HK-2 (cell line): Measurements from ENCODE around the gene CHCHD3.

Experiments
- DNase-seq: peaks from one replicate; pipeline ENCODE4 v3.0.0-alpha.2; 2018; ENCODE audit not compliant: unreplicated experiment

CHCHD3 gene

DNA sequence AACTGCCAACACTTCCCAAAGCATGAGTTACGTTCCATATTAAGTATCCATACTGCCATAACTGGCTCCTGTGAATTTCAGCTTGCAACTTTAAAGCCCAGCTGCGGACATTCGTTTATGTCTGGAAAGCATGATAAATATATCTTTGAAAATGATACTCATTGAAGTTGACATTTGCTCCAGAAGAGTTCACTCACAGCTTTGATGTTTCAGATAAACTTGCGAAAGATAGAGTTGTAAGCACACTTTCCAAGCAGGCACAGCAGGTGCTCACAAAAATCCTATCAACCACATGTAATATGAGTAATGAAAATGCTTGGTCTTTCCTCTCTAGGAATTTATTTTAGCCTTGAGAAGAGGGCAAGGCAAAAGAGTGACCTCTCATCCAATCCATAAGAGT, 4.5 kb downstream of the CHCHD3 start:
- no peak for DNase-seq

DNA sequence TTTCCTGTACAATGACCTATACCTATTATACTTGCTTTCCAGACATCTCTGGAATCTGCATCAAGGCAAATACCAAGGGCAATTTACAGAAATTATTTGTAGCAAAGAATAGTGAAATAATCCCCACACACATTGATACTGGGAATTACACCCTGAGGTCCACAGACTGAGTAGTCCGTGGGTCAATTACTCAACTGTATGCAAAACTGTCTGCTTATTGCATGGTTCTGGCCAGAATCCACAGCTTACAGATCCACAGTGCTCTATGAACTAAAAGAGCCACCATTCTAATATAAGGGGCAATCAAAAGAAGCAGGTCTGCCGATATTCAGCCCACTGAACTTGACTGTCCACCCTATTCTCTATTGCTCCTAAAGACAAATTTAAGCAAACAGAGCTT, 5.7 kb downstream of the CHCHD3 start:
- DNase-seq = no peak

DNA sequence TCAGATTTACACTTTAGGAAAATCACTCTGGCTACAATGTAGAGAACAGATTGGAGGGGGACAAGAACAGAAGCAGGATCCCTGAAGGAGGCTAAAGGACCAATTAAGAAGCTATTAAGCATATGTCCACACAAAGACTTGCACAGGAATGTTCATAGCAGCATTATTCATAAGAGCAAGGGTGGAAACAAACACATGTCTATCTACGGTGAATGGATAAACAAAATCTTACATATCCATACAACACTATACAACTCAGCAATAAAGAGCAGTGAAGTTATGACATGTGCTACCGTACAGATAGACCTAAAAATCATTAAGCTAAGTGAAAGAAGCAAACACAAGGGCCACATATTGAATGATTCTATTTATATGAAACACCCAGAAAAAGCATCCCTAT, 10.4 kb downstream of the CHCHD3 start:
- no peak for DNase-seq

DNA sequence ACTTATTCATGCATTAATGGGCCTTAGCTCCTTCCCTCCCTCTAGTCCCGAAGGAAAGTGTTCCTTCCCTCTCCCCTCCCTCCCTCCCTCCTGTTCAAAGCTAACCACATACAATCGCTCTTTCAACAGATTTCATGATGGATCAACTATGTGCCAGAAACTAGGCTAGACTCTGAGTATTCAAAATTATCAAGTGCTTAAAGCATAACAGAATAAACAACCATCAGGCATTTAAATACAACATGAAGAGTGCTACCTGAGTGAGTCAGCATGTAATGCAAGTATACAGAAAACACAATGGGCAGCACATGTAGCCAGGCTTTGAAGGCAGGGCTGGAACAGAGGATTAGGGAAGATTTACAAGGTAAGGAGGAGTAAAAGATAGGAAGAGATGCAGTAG, 11.3 kb downstream of the CHCHD3 start:
- no peak for DNase-seq

DNA sequence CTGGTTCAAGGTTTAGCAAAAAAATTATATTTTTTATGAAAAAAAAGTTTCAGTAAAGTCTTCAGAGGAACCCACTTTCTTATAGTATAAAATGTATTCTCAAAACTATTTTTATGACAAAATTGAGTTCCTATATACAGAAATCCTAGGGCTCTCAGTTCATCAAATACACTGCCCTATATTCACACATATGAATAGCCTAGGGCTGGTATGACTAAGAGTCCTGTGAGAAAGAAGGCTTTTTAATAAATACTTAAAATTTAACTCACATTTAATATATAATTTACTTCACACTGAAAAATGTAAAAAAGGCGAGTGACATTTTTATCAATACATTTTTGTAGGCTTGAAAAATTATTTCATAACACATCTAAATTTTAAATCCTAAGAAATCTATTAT, 16.6 kb downstream of the CHCHD3 start:
- no peak for DNase-seq

DNA sequence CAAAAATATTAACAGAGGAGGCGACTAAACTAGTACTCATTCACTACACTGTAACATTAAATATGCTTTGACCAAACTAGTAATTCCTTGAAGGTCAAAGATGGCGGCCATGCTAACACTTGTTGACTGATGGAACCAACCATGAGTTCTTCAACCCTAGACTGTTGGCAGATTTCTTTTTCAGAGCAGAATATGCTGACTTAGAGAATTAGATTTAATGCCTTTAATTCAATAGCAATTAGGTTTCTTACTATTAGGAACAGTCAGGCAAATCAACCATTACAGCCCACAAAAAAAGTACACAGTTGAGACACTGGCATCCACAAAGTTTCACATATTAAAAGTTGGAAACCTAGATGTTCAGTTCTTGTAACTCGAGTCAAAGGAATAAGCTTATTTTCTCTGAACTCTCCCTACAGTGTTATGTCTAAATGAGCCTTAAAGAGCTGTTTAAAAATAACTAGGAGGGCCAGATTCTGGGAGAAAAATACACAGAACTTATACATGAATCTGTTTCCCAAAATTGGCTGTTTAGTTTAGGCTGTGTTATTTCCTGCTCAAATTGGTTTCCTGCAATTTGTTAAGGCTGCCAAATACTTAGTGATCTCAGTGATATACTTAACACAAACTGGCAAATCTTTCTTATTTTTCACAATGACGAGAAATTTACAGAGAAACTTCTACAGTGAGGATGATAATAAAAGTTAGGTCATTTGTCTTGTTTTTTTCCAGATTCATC, 17.6 kb downstream of the CHCHD3 start:
- no peak for DNase-seq

DNA sequence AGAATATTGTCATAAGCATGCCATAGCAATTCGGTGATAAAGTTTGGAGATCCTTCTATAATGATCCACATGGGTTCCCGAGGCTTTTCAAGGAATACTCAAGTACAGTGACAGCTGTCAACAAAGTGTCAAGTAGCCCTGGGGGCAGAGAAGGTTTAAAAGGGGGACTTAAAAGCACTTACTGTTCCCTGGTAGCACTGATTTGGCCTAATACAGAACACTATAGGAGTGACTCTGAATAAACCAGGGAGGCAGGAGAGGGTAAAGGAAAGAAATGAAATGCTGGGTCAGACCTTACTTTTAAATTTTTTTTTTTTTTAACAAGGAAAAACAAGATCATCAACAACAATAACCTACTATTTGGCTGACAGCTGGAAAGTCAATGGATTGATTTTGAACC, 20.1 kb downstream of the CHCHD3 start:
- no peak for DNase-seq

DNA sequence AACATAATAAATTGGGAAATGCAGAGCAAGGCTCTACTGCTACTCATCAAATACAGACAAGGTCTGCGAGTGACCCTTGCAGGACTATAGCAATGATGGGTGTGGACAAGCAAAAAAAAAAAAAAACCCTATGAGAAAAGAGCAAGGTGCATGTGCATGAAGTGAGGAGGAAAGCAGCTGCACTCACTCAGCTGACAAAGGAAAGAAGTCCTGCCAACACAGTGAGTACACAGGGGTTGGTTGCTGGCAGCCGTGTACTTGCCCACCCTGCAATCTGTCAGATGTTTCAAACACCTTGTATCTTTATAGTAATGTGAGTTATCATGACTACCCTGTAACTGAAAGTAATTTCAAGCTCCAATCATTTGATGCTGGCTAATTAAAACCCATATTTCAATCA, 20.5 kb downstream of the CHCHD3 start:
- no peak for DNase-seq

DNA sequence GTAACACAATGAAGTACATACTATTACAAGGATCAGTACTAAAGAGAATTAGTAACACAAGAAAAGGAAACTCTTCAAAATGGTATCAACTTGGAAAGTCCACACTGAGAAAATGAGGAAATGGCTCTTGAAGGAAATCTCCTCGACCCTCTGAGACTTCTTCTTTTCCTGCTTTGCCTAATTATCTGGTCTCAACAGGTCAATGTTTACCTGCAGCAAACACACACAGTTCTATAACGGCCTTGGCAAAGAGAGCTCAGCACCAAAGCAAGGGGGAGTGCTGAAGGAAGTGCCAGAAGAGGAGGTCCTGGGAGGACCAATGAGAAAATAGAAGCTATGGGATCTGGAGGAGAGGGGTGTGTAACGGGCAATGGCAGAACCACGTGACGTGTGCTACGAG, 21.9 kb downstream of the CHCHD3 start:
- DNase-seq = no peak

DNA sequence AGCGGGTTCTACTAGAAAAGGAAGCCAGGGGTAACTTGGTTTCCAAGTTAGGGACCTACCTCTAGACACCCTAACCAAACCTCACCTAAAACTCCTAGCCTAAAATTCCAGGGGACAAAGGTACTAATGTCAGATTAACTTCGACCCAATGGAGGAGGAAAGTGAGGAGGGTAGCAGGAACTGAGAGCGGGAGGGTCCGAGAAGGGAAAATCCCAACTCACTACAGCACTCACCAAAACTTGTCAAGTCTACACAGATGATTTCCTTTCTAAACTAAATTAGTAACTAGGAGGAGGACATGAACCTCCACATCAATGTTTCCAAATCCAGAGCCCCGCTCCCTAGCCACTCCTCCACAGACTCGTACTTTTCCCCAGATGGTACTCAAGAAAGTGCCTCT, 22.6 kb downstream of the CHCHD3 start:
- no peak for DNase-seq

DNA sequence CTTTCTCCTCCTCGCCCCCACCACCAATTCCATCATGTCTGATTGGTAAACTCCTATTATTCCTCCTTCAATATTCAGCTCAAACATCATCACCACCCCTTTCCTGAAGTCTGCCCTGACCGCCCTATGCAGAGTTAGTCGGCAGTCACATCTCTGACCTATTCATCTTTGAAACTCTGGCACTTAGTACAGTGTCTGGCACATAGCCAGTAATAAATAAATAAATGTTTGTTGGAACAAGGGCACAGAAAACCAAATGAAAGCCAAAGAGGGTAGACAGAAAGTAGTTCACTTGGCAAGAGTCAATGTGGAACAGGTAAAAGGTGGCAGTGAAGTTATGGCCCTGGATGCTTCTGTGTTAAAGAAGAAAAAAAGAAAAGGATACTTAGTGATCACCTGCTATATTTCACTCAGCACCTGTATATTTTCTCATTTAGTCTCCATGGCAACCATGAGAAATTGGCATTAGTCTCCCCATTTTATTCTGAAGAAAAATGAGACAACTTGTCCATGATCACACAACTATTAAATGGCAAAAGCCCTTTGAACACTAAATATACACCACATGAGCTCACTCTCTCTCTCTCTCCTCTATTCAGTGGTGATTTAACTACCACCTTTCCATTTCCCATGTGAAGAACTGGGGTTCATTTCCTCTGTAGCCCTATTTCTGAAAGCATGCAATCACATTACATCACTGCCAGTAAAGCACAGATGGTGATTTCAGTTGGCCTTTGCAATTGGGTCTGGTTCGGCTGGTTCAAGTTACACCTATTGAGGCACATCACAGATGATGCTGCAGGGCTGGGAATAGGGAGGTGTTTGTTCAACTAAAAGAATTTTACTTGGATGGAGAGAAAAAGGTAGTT, 25.3 kb downstream of the CHCHD3 start:
- no peak for DNase-seq

DNA sequence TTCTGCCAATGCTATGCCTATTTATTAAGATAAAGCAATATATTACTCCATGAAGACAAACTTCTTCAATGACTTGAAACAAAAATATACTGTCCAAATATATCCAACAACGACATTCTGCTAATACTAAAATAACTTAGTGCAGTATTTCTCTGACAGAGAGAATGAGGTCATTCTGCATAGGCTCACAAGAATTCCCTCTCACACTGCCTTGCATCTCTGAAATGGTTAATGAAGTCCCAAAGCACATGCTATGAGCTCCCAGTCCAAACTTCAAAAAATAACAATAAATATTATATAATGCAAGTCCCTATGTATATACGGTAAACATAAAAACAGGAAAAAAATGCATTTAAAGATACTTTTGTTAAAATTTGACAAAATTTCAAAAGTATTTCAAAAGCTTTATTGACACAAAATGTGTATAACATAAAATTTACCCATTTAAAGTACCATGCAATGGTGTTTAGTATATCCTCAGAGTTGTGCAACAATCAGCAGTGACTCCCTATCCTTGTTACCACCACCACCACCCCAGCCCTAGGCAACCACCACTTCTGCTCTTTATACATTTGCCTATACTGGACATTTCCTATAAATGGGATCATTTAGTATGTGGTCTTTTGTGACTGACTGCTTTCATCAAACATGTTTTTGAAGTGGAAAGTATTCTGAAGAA, 27.6 kb downstream of the CHCHD3 start:
- DNase-seq = no peak

DNA sequence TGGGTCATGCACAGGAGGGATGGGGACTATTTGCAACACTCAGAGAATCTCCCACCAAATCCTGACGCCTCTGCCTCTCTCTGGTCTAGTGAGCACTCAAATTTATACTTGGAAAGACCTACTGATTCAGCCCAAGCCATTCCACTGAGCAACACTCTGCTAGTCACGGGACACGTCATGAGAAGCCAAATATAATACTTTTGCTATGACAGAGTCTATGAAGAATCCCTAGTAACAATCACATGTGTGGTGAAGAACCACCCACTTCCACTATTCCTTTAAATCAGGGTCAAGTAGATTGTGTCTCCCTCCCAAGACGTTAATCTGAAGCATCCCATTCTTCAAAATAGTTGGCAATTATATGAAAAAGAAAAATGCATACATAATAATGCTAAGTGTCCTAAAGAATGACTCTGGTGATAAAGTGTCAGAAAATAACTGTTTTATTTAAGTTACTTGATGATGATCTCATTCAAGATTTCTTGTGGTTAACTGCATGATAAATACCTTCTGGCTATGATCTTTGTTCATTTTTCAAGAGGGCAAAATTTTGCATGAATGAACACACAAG, 28.5 kb downstream of the CHCHD3 start:
- DNase-seq = peak; percentile 86

DNA sequence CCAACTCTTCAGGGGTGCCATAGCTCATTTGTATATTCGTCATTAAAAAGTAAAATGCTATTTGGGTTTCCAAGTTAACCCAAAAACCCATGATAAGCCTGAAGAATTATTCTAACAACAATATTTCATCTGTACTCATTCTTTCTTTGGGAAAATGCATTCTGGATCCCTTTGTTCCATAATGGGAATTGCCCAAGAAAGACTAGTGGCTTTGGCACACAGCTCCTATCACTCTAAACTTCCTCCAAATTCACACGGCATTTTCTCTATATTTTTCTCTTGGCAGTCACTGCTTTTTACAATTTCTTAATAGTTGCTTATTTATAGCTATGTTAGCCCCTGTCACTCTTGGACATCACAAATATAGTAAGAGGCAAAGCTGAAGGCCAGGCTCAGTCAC, 29.1 kb downstream of the CHCHD3 start:
- DNase-seq = no peak

DNA sequence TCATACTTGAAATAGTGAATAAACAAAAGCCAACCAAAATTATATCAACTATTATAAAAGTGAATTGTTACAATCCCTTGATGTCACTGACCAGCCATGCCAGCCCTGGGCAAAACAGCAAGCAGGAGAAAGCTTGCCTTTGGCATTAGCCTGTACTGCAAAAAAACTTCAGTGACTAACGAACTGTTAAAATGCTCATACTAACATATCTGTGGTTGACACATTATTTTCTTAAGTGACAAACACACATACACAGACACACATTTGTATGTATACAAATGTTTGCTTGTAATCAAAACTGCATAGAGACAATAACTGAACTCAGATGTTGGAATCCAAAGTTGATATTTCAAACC, 29.5 kb downstream of the CHCHD3 start:
- no peak for DNase-seq

DNA sequence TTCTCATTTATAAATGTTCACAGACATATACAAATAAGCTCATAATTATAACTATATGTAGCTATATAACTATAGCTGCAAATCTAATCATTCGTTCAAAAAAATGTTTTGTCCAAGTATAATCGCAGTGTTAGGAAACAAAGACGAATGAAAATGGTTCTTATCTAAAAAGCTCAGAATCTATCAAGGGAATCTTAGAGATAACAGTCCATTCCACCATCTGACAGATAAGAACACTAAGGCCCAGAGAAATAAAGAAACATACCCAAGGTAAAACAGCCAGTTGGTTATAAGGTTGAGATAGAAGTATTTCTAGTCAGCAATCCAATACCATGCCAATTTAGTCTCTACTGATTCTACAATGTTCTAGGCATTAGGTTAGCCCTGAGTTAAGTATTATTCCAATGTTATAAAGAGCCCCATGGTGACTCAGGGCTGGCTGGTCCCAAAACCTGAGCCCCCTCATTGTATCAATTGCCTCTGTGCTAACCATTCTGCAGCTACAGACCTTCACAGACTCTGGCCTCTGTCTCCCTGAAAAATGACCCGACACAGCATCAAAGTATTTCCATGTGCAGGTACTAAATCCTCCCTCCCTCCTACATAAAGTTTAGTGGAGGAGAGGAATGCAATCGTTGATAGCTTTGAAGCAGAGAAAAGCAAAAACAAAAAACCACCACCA, 30.0 kb downstream of the CHCHD3 start:
- DNase-seq = no peak

DNA sequence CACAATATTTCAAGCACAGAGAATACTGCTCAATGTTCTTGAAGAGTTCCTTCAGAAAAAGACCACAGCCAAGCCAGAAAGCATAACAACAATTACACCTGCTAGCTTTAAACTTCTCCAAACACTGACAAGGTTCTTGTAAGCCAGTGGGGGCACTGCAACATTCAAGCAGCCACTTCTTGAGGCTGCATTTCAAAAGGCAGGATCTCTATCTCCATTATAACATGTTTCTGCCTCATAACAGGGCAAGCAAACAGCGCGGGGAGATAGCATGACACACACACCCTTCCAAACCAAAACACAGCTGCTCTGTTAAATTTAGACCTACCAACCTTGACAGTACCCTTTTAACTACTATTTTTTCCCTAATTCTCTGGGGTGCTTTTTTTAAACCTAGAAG, 30.8 kb downstream of the CHCHD3 start:
- no peak for DNase-seq

DNA sequence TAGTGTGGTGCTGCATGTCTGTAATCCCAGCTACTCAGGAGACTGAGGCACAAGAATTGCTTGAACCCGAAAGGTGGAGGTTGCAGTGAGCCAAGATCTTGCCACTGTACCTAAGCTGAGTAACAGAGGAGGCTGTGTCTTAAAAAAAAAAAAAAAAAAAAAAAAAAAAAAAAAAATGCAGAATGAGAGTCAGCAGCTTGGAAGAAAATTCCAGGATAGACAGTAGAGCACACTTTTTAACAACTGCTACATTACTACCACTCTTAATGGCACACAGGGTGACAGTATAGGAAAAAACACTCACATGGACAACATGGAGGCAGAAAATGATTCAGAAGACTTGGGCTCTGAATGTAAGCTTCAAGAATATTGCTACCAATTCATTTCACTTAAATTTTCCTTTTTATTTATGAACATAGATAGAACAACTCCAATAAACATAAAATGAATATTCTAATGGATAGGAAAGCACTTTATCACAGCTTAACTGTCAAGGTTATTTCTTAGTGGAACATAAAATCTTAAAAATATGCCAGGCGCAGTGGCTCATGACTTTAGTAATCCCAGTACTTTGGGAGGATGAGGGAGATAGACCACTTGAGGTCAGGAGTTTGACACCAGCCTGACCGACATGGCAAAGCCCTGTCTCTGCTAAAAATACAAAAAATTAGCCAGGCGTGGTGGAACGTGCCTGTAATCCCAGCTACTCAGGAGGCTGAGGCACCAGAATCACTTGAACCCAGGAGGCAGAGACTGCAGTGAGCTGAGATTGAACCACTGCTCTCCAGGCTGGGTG, 31.5 kb downstream of the CHCHD3 start:
- no peak for DNase-seq

DNA sequence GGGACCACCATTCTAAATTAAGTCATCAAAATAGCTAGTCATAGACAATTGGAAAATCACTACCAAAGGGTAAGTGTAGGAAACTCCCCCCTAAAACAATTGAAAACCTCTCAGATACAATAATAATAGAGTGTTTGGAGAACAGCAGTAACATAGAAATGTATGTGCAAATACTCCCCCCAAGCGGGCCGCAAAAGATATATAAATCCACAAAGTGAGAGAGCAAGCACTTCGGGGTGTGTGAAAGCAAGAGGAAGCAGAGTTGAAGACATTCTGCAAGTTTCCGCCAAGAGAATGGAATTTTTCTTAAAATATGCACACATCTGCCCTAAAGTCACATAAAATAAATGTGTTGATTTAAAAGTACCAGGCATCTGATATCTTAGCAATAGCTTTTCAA, 33.3 kb downstream of the CHCHD3 start:
- no peak for DNase-seq

DNA sequence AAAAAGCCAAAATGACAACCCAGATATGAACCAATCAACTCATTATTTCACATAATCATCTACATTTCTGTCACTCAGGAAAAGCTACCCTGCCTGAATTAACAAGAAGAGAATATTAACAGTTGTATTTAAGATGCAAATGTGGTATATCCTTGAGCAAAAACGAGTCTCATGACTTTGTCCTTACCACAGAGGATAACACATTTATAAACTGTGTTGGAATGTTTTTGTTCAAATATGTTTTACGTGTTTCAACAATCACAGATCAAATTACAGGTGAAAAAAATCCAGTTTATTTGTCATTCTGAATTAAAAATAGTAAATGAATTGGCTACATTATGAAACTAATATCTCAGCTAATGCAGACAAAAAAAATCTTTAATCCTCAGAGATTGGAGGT, 34.6 kb downstream of the CHCHD3 start:
- DNase-seq = no peak
